Stimulated activated CD8-positive, alpha-beta memory T cell treated with anti-CD3 and anti-CD28 coated beads, Interleukin-4, amount 100 ng/mL, for 1 hour (primary cell): ENCODE data around the gene MVB12B.
"Not testable (repeated sequence)": the region's sequence is repeated elsewhere in the genome, so short reads cannot be mapped to it uniquely, and the experiment has no call there.

Source experiments
- DNase-seq, 2 donors: peaks; one replicate each; pipeline ENCODE4 v3.0.0-alpha.2; 2020; ENCODE audit warnings: low read depth in 2 of 2, low spot score in 1 of 2

Gene MVB12B, protein sequence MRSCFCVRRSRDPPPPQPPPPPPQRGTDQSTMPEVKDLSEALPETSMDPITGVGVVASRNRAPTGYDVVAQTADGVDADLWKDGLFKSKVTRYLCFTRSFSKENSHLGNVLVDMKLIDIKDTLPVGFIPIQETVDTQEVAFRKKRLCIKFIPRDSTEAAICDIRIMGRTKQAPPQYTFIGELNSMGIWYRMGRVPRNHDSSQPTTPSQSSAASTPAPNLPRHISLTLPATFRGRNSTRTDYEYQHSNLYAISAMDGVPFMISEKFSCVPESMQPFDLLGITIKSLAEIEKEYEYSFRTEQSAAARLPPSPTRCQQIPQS

GRCh38 chr9:126326228-126327005, at the start of gene MVB12B:
MVB12B (plus strand) TSS chr9:126326829; CDS start chr9:126326930, 101 bp downstream.
- DNase-seq, result no peak

- no peak for DNase-seq
Observed at GRCh38 chr9:126283799-126284465, 42.7 kb upstream of the MVB12B start.

DNA sequence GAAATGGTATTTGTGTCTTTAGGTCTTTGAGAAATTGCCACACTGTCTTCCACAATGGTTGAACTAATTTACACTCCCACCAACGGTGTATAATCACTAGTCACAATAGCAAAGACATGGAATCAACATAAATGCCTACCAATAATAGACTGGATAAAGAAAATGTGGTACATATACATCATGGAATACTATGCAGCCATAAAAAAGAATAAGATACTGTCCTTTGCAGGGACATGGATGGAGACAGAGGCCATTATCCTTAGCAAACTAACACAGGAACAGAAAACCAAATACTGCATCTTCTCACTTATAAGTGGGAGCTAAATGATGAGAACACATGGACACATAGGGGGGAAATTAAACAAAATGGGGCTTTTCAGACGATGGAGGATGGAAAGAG, 41.0 kb upstream of the MVB12B start:
- not testable (repeated sequence) for DNase-seq

DNA sequence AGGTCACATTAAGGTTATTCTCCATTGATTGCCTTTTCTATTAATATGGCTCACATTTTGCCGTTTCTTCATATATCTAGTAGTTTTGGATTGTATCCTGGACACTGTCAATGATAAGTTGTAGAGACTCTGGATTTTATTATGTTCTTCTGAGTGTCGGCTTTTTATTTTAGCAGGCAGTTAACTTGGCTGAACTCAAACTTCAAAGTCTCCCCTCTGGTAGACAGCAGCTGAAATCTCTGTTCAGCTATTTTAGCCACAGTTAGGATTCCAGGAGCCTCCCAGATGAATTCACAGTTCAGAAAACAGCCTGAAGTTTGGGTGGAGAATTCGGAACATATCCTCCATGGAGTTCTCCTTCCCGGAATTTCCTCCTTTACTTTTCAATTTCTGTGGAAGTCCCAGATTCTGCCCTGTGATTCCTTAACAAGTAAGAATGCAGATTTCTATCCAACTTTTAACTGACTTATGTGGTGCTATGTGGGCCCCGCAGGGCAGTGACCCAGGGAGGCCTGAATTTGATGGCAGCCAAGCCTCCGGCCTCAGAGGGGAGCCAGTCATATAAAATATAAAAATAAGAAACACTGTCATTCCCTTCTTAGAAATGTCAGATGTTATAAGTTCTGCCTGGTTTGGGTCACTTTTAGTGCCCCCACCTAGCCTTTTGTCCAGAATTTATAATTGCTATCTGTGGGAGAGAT, 39.3 kb upstream of the MVB12B start:
- DNase-seq, result no peak

GRCh38 chr9:126290871-126291270, 35.8 kb upstream of the MVB12B start:
- DNase-seq, result no peak

DNA sequence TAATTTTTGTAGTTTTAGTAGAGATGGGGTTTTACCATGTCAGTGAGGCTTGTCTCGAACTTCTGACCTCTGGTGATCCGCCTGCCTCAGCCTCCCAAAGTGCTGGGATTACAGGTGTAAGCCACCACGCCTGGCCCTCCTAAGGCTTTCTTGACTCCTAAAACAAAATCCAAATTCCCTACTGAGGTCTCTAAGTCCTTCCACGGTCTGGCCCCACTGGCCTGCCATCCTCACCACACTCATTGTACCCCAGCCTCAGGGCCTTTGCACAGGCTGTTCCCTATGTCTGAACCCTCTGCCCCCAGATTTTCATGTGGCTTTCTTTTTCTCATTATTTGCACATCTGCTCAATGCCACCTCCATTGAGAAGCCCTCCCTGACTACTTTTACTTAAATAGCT, 34.7 kb upstream of the MVB12B start:
- DNase-seq, result no peak

- no peak for DNase-seq
Observed at GRCh38 chr9:126292736-126293521, 33.7 kb upstream of the MVB12B start.

- DNase-seq, result no peak
Observed at GRCh38 chr9:126293522-126293889, 33.1 kb upstream of the MVB12B start.

- no peak for DNase-seq
Observed at GRCh38 chr9:126294331-126295081, 32.1 kb upstream of the MVB12B start.

GRCh38 chr9:126295082-126295477, 31.5 kb upstream of the MVB12B start:
- DNase-seq, result no peak

GRCh38 chr9:126295516-126295915, 31.1 kb upstream of the MVB12B start:
- no peak for DNase-seq

DNA sequence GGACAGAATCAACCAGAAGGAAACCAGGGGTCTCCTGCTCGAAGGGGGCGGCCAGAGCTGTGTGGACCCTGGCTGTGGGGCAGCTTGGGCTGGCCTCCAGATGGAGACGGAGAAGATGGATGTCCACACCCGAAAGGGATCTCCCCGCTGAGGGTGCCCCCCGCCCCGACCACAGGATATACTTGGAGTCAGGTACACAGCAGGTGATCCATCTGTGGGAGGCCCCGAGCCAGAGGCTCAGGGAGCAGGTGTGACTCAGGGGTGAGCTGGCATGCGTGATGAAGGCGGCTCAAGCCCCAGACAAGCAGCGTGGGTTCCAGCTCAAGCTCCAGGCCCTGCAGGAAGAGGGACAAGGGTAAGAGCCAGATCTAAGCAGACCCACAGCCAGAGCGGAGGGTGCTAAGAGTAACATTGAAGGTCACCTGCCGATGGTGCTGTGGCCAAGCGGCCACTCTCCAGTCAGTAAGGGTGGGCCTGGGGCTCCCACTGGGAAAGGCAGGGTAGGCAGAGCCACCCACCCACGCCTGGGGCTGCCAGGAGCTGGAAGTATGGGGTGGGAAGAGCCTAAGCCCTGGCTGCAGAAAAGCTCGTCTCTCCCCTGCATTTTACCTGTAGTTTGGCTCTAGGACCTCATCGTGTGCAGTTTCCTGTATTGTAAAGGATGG, 30.6 kb upstream of the MVB12B start:
- DNase-seq, result no peak

GRCh38 chr9:126296687-126297086, 29.9 kb upstream of the MVB12B start:
- DNase-seq, result no peak

GRCh38 chr9:126297661-126298060, 29.0 kb upstream of the MVB12B start:
- DNase-seq, result no peak

DNA sequence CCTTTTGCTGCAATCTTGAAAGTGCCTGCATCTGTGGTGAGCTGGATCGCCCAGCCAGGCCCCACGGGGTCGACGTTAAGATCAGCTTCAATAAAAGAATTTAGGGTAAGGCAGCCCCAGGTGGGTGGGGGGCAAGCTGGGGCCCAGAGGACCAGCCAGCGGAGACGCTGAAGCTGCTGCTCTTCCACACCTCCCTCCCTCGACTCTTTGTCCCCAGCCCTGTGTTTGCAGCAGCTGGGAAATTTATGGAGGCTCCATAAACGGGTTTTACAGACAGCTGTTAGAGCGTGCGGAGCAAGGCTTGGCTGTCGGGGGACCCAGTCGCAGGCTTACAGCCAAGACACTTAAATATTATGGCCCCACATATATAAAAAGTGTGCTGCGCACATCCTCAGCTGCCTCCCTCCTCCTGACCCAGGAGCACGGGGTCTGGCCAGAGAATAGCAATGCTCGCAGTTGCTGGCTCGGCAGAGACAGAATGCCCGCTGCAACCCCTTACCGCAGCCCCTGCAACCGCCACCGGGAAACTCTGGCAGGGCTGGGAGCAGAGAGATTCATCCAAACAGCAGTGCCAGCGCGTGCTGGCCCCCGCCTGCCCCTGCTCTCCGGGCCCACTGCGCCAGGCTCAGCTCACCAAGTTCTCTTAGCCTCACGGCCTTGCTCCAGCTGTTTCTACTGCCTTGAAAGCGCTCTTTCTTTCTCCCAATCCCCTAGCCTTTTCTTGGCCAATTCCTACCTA, 28.4 kb upstream of the MVB12B start:
- DNase-seq, result no peak

DNA sequence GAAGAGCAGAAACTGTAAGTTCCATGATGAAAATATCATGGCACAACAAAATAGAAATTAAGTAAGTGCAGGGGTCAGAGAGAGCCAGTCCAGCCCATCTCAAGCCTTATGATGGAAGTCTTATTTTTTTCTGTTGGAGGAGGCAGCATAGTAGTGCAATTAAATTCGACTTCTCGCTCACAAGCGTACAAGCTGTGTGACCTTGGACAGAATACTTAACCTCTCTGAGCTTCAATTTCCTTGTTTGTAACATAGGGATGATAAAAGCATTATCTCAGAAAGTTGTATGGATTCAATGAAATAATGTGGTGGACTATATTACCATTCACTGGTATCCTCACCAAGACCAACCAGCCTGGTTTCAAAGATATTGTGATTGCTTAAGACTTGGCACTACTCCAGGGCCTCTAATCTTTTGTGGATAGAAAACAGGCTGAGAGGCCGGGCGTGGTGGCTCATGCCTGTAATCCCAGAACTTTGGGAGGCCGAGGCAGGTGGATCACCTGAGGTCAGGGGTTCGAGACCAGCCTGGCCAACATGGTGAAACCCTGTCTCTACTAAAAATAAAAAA, 26.8 kb upstream of the MVB12B start:
- DNase-seq, result no peak

GRCh38 chr9:126301196-126301595, 25.4 kb upstream of the MVB12B start:
- DNase-seq, result no peak

- no peak for DNase-seq
Observed at GRCh38 chr9:126301985-126302603, 24.5 kb upstream of the MVB12B start.
